ENCODE measurements around the gene FER. TPM values are rescaled to one million over a fixed set of nuclear protein-coding genes. Genes with fewer than 3 reads are reported as not detected.

FER gene
- total and polyA plus RNA-seq, 2 of the 13 experiments (the other 11 are each of a cell fraction or from before 2014, with no cell fraction given): 7.9 to 29.0 TPM

- TF ChIP-seq GTF2F1 (IDR thresholded peaks at IDR 0.05; ENCODE audit: low read length) (no peak), ASH2L (IDR thresholded peaks at IDR 0.05; ENCODE audit: insufficient read length, low read depth, low read length) (peak; percentile 85), SAP130 (CRISPR knock-in tag; IDR thresholded peaks at IDR 0.05; ENCODE audit: low read depth) (peak; percentile 80), REXO4 (CRISPR knock-in tag; IDR thresholded peaks at IDR 0.05; ENCODE audit: borderline replicate concordance) (no peak), ZNF232 (CRISPR knock-in tag; IDR thresholded peaks at IDR 0.05; ENCODE audit: borderline replicate concordance) (peak; percentile 82; the same call in 1 of the 2 replicates), ZNF709 (CRISPR knock-in tag; IDR thresholded peaks at IDR 0.05) (peak; percentile 92), MTA1 (CRISPR knock-in tag; IDR thresholded peaks at IDR 0.05; ENCODE audit: borderline replicate concordance) (no peak; the same call in 1 of the 2 replicates), ZNF513 (CRISPR knock-in tag; conservative IDR thresholded peaks at IDR 0.05) (no peak), ATF3 (CRISPR knock-in tag; IDR thresholded peaks at IDR 0.05) (peak; percentile 22), ZBTB7B (CRISPR knock-in tag; IDR thresholded peaks at IDR 0.05) (peak; percentile 80), TAF15 (IDR thresholded peaks at IDR 0.05; ENCODE audit: low read depth, low read length, poor library complexity, severe bottlenecking) (no peak), ZNF333 (CRISPR knock-in tag; IDR thresholded peaks at IDR 0.05; ENCODE audit: borderline replicate concordance) (peak; percentile 96), ELK4 (CRISPR knock-in tag; IDR thresholded peaks at IDR 0.05; ENCODE audit: borderline replicate concordance) (no peak), DR1 (CRISPR knock-in tag; IDR thresholded peaks at IDR 0.05) (peak; percentile 78), SETDB1 (CRISPR knock-in tag; IDR thresholded peaks at IDR 0.05; ENCODE audit: borderline replicate concordance) (no peak; the same call in 1 of the 2 replicates), ZNF572 (CRISPR knock-in tag; IDR thresholded peaks at IDR 0.05) (peak; percentile 80; the same call in 1 of the 2 replicates), ZNF33B (CRISPR knock-in tag; IDR thresholded peaks at IDR 0.05) (0 out of 2 replicates have a peak, but pooled peaks have one; percentile 81), ZSCAN29 (CRISPR knock-in tag; conservative IDR thresholded peaks at IDR 0.05) (peak; percentile 87; the same call in 1 of the 2 replicates), STAT5B (CRISPR knock-in tag; IDR thresholded peaks at IDR 0.05) (no peak), POGZ (CRISPR knock-in tag; IDR thresholded peaks at IDR 0.05) (peak; percentile 92), HMGXB3 (CRISPR knock-in tag; IDR thresholded peaks at IDR 0.05; ENCODE audit: borderline replicate concordance) (0 out of 2 replicates have a peak, but pooled peaks have one; percentile 26)
Measured at GRCh38 chr5:108727651-108728565, 19.8 kb upstream of the FER start (continued).

All from HepG2 (cell line).